ENCODE measurements around the gene TRPM4.
"Not testable (repeated sequence)": the region's sequence is repeated elsewhere in the genome, so short reads cannot be mapped to it uniquely, and the experiment has no call there.

The TRPM4 gene

GRCh38 chr19:49157445-49158224 lies at the start of gene TRPM4:
Gene TRPM4 (plus strand): TSS chr19:49157792. CDS start chr19:49157867, 75 bp downstream.
- DNase-seq = peak; percentile 31

GRCh38 chr19:49109051-49109450 lies 48.5 kb upstream of the TRPM4 start:
- no peak for DNase-seq

GRCh38 chr19:49109569-49110233 lies 47.9 kb upstream of the TRPM4 start:
- no peak for DNase-seq

- no peak for DNase-seq
Measured at GRCh38 chr19:49110567-49110966, 47.0 kb upstream of the TRPM4 start.

- no peak for DNase-seq
Measured at GRCh38 chr19:49111218-49111998, 46.2 kb upstream of the TRPM4 start.

- DNase-seq = peak; percentile 62
Measured at GRCh38 chr19:49113762-49114629, 43.6 kb upstream of the TRPM4 start, which contains the start of gene LIN7B. Gene LIN7B (plus strand): TSS chr19:49114370. CDS start chr19:49114405, 35 bp downstream.

GRCh38 chr19:49114630-49115363 lies 42.8 kb upstream of the TRPM4 start:
- DNase-seq = peak; percentile 16

DNA sequence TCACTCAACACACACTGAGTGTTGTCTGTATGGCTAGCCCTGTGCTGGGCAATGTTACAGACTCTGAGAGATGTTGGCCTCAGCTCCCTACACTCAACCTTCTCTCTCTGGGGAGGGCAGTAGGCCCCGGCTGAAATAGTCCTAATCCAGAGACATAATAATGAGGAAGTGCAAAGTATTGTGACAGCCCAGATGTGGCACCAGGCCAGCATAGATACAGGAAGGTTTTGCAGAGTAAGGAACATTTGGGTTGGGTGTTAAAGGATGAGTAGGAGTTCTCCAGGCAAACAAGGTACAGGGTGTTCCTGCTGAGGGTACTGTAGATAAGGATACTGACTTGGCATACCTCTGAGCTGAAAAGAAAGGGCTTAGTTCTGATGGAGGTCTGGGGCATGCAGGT lies 41.0 kb upstream of the TRPM4 start:
- no peak for DNase-seq

DNA sequence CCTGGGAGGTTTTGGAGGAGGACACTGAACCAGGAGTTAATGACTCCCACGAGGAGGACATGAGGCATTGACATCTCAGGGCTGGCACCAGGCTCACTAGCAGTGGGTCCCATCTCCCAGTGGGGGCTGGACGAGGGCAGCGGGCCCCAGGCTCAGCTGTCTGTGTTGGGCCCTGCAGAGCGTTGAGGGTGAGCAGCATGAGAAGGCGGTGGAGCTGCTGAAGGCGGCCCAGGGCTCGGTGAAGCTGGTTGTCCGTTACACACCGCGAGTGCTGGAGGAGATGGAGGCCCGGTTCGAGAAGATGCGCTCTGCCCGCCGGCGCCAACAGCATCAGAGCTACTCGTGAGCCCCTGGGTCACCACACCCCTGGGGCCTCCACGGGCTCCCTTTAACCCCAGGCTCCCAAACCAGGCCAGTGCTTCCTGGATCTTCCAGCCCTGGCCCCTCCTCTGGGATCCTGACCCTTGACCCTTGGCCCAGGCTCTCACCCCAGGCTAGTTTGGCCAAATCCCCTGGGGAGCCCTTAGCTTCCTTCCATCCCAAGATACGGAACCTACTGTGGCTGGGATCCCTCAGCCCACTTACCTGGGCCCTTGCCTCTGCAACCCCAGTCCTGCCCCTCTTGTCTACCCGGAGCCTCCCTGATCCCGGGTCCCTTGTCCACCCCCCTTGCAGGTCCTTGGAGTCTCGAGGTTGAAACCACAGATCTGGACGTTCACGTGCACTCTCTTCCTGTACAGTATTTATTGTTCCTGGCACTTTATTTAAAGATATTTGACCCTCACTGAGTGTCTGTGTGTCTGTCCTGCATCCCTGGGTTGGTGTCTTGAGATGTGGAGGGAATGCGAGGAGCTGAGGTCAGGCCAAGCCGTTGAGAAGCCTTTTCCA lies 39.7 kb upstream of the TRPM4 start:
- no peak for DNase-seq

- peak; percentile 91 for DNase-seq
Measured at GRCh38 chr19:49118565-49119410, 38.8 kb upstream of the TRPM4 start, which contains the start of gene C19orf73. Gene C19orf73 (minus strand): TSS chr19:49119143. CDS start chr19:49119022, 121 bp downstream.

GRCh38 chr19:49119411-49120324 lies 37.9 kb upstream of the TRPM4 start, which contains the start of gene PPFIA3:
Gene PPFIA3 (plus strand): TSS chr19:49119544. CDS start chr19:49127874, 8,330 bp downstream.
- DNase-seq = no peak

DNA sequence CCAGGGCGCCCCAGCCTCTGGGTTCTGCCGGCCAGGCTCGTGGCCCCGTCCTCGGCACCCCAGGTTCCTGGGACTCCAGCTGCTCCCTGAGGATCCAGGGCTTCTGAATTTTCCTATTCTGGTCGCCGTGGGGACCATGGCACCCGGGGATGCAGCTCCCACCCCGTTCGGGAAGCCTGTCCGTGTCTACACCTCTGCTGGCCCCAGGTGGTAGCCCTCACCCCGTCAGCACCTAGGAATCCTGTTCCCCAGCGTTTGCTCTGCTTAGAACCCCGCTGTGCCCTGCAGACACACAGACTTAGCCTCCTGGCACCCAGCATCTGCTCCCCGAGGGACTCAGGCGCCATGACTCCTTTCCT lies 37.3 kb upstream of the TRPM4 start:
- DNase-seq = no peak

GRCh38 chr19:49120868-49121267 lies 36.7 kb upstream of the TRPM4 start:
- no peak for DNase-seq

- not testable (repeated sequence) for DNase-seq
Measured at GRCh38 chr19:49121841-49122240, 35.8 kb upstream of the TRPM4 start.

GRCh38 chr19:49123285-49123684 lies 34.3 kb upstream of the TRPM4 start:
- DNase-seq = not testable (repeated sequence)

GRCh38 chr19:49125025-49125731 lies 32.4 kb upstream of the TRPM4 start:
- no peak for DNase-seq

DNA sequence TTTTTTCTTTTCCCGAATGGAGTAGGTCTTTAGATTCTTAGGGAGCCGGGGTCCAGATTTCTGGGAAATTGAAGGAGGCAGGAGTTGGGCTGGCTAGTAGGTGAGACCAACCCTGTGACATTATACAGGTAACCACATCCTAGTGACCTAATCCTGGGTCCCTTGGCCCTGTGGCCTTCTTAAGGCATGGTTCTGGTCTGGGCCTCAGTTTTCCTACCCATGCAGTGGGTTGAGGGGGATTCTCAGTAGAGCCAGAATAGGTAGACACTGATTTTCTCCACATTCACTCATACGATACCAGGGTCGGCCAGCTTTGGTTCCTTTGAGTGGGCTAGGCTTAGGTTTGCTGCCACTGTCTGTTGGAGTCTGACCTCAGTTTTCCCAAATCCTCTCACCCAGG lies 31.0 kb upstream of the TRPM4 start:
- no peak for DNase-seq

- DNase-seq = not testable (repeated sequence)
Measured at GRCh38 chr19:49127225-49127624, 30.4 kb upstream of the TRPM4 start.
